MM.1S (cell line): ENCODE data around the gene GPHN.

Experiments
- DNase-seq: peaks from one replicate; pipeline ENCODE4 v3.0.0-alpha.2; 2015
- H2AFZ ChIP-seq: fragments of 300-600 bp; sonication (generic); 2 replicates; pipeline ENCODE4 v1.6.0; 2016; ENCODE audit warnings: antibody characterized with exemption, low read length
- H3F3A ChIP-seq: fragments of 300-600 bp; sonication (generic); 2 replicates; pipeline ENCODE4 v1.6.1; 2016; ENCODE audit warnings: mild to moderate bottlenecking, antibody characterized with exemption, low read length, moderate library complexity, mixed read lengths; ENCODE audit not compliant: insufficient read depth
- H3K27ac ChIP-seq: fragments of 300-600 bp; sonication (generic); 2 replicates; pipeline ENCODE4 v1.5.1; 2016; ENCODE audit warnings: mild to moderate bottlenecking, low read length
- H3K27me3 ChIP-seq: fragments of 300-600 bp; sonication (generic); replicated peaks from 2 replicates; pipeline ENCODE4 v1.6.0; 2016; ENCODE audit warnings: low read length; ENCODE audit not compliant: insufficient read depth
- H3K36me3 ChIP-seq: fragments of 300-600 bp; sonication (generic); replicated peaks from 2 replicates; pipeline ENCODE4 v1.6.1; 2016; ENCODE audit warnings: mild to moderate bottlenecking, low read length, mixed read lengths; ENCODE audit not compliant: insufficient read depth
- H3K4me1 ChIP-seq: fragments of 300-600 bp; sonication (generic); 2 replicates; pipeline ENCODE4 v1.6.1; 2016; ENCODE audit warnings: low read length, mixed read lengths
- H3K4me2 ChIP-seq: fragments of 300-600 bp; sonication (generic); 2 replicates; pipeline ENCODE4 v1.6.0; 2016; ENCODE audit warnings: low read depth, low read length
- H3K4me3 ChIP-seq: fragments of 300-600 bp; sonication (generic); 2 replicates; pipeline ENCODE4 v1.5.1; 2016; ENCODE audit warnings: low read length, mixed read lengths
- H3K79me2 ChIP-seq: fragments of 300-600 bp; sonication (generic); 2 replicates; pipeline ENCODE4 v1.6.1; 2016; ENCODE audit warnings: mixed run types, low read length, mixed read lengths
- H3K9ac ChIP-seq: fragments of 300-600 bp; sonication (generic); 2 replicates; pipeline ENCODE4 v1.6.1; 2016; ENCODE audit warnings: low read length, mixed read lengths
- H3K9me2 ChIP-seq: fragments of 300-600 bp; sonication (generic); replicated peaks from 2 replicates; pipeline ENCODE4 v1.6.1; 2016; ENCODE audit warnings: mild to moderate bottlenecking, low read length, mixed read lengths; ENCODE audit not compliant: insufficient read depth
- H3K9me3 ChIP-seq: fragments of 300-600 bp; sonication (generic); replicated peaks from 2 replicates; pipeline ENCODE4 v1.6.1; 2016; ENCODE audit warnings: mild to moderate bottlenecking, low read length, mixed read lengths; ENCODE audit not compliant: insufficient read depth
- H4K20me1 ChIP-seq: fragments of 300-600 bp; sonication (generic); 2 replicates; pipeline ENCODE4 v1.6.1; 2016; ENCODE audit warnings: mild to moderate bottlenecking, low read length, moderate library complexity, mixed read lengths; ENCODE audit not compliant: insufficient read depth
- EZH2 ChIP-seq: fragments of 300-600 bp; sonication (generic); optimal IDR thresholded peaks from 2 replicates; pipeline ENCODE3; 2017; ENCODE audit warnings: low read depth, mild to moderate bottlenecking, antibody characterized with exemption, low read length, mixed read lengths
- EZH2phosphoT487 ChIP-seq: fragments of 300-600 bp; sonication (generic); IDR thresholded peaks from 2 replicates; pipeline ENCODE4 v1.6.1; 2018; ENCODE audit warnings: antibody characterized with exemption, low read length
- TF ChIP-seq, protein P1 (sequence below): fragments of 300-600 bp; sonication (generic); IDR thresholded peaks from 2 replicates; pipeline ENCODE4 v1.5.1; 2016; ENCODE audit warnings: antibody characterized with exemption, low read length, mixed read lengths

The GPHN gene

DNA sequence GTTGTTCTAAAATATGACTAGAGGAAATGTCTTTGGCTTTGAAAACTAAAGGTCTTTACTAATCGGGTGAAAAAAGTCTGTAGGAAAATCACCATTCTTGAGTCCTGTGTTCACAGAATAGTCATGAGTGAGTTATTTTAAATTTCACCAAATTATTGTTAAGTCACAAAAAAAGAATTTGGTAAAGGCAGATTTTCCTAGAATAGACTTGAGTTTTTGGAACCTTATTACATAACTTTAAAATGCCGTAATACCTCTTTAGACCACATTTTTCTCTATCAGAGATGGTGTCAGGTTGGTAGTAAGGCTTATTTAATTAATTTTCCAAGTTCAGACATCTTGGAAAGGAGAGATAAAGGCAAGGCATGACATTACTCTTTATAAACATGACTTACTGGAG is 496.6 kb downstream of the GPHN start:
- Histone ChIP-seq H3K79me2 (no peaks in the 10 kb centered on the region), H3K27ac (no peak overlapping the region), H3K9me3 (no peaks in the 10 kb centered on the region), H3K4me2 (no peak overlapping the region), H3K9ac (no peak overlapping the region), H4K20me1 (no peaks in the 10 kb centered on the region), H2AFZ (no peak overlapping the region), H3F3A (no peaks in the 10 kb centered on the region), H3K36me3 (no peaks in the 10 kb centered on the region), H3K4me3 (no peak overlapping the region), H3K9me2 (no peaks in the 10 kb centered on the region), H3K27me3 (no peaks in the 10 kb centered on the region), H3K4me1 (no peaks in the 10 kb centered on the region)
- TF ChIP-seq, protein P1, sequence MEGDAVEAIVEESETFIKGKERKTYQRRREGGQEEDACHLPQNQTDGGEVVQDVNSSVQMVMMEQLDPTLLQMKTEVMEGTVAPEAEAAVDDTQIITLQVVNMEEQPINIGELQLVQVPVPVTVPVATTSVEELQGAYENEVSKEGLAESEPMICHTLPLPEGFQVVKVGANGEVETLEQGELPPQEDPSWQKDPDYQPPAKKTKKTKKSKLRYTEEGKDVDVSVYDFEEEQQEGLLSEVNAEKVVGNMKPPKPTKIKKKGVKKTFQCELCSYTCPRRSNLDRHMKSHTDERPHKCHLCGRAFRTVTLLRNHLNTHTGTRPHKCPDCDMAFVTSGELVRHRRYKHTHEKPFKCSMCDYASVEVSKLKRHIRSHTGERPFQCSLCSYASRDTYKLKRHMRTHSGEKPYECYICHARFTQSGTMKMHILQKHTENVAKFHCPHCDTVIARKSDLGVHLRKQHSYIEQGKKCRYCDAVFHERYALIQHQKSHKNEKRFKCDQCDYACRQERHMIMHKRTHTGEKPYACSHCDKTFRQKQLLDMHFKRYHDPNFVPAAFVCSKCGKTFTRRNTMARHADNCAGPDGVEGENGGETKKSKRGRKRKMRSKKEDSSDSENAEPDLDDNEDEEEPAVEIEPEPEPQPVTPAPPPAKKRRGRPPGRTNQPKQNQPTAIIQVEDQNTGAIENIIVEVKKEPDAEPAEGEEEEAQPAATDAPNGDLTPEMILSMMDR, result no peak
- TF ChIP-seq EZH2, result no peak
- no peak for TF ChIP-seq EZH2phosphoT487
- no peak for DNase-seq

DNA sequence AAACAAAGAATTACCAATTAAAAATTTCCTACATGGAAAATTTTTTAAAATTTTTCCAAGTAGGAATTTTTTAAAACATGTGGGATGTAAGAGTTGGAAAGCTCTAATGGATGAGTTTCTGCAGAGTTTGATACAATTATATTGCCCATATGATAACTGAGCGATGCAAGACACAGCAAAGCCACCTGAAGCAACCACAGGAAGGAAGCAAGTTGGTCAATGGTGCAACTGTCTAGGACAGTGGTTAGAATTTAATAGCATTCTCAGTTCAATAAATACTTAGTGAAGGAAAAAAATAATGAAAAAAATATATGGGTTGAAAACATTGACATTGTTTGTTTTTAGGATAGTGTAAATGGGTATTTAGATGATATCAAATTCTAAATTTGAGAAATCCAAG is 502.7 kb downstream of the GPHN start:
- no peak for TF ChIP-seq EZH2phosphoT487
- TF ChIP-seq, protein P1, result no peak
- TF ChIP-seq EZH2, result no peak
- H2AFZ ChIP-seq, result no peak overlapping the region
- H3K9ac ChIP-seq, result no peak overlapping the region
- no peak overlapping the region for H3K27ac ChIP-seq
- no peaks in the 10 kb centered on the region for H3F3A ChIP-seq
- H3K9me2 ChIP-seq, result no peaks in the 10 kb centered on the region
- H3K27me3 ChIP-seq, result no peaks in the 10 kb centered on the region
- no peaks in the 10 kb centered on the region for H3K36me3 ChIP-seq
- peak; percentile 26 for DNase-seq
- no peaks in the 10 kb centered on the region for H4K20me1 ChIP-seq
- H3K9me3 ChIP-seq, result no peaks in the 10 kb centered on the region
- no peaks in the 10 kb centered on the region for H3K79me2 ChIP-seq
- no peak overlapping the region for H3K4me3 ChIP-seq
- no peak overlapping the region for H3K4me2 ChIP-seq
- H3K4me1 ChIP-seq, result no peaks in the 10 kb centered on the region

DNA sequence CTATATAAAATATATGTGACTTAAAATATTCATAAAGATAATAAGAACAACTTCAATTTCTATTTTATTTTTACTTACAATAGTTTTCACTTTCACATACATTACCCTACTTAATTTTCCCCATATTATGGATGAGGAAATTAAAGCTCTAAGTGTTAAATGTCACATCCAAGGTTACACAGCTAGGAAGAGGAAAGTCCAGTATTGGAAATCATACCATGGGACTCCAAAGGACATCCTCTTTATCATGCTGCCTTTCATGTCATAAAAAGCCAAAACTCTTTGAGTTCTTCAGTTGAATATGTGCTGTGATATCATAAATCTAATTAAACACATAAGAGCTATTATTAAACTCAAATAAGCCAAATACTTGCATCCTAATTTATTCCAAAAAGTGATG is 508.9 kb downstream of the GPHN start:
- no peak overlapping the region for H3K4me2 ChIP-seq
- DNase-seq, result no peak

More for the DNA sequence above, 508.9 kb downstream of the GPHN start:
- no peaks in the 10 kb centered on the region for H3K36me3 ChIP-seq
- H4K20me1 ChIP-seq, result no peaks in the 10 kb centered on the region
- H3K27me3 ChIP-seq, result no peaks in the 10 kb centered on the region
- H2AFZ ChIP-seq, result no peak overlapping the region
- no peaks in the 10 kb centered on the region for H3F3A ChIP-seq
- no peaks in the 10 kb centered on the region for H3K79me2 ChIP-seq
- no peaks in the 10 kb centered on the region for H3K9me3 ChIP-seq
- H3K4me1 ChIP-seq, result no peaks in the 10 kb centered on the region
- H3K9me2 ChIP-seq, result no peaks in the 10 kb centered on the region
- no peak overlapping the region for H3K27ac ChIP-seq
- no peak overlapping the region for H3K9ac ChIP-seq
- H3K4me3 ChIP-seq, result no peak overlapping the region
- TF ChIP-seq, protein P1, result no peak
- no peak for TF ChIP-seq EZH2
- TF ChIP-seq EZH2phosphoT487, result no peak
